Measurements from ENCODE around the gene PDXK. TPM values are rescaled to one million over a fixed set of nuclear protein-coding genes. Genes with fewer than 3 reads are reported as not detected.

PDXK gene
- total and polyA plus RNA-seq, 9 of the 15 experiments (the other 6 are each of a cell fraction or from before 2014, with no cell fraction given) = 5.6 to 162 (median 76.5) TPM

- TF ChIP-seq SMARCA4 (IDR thresholded peaks at IDR 0.05) (no peak), E2F3 (CRISPR knock-in tag; IDR thresholded peaks at IDR 0.05) (peak; percentile 68; the same call in 1 of the 2 replicates), ARHGAP35 (IDR thresholded peaks at IDR 0.05; ENCODE audit: partially characterized antibody) (no peak), TSHZ1 (CRISPR knock-in tag; IDR thresholded peaks at IDR 0.05) (no peak), ZNF444 (CRISPR knock-in tag; IDR thresholded peaks at IDR 0.05) (no peak), CEBPG (CRISPR knock-in tag; IDR thresholded peaks at IDR 0.05) (no peak), CEBPG (tag; conservative IDR thresholded peaks at IDR 0.05 in 1 of 2, IDR thresholded peaks at IDR 0.05 in 1 of 2) (no peak), ZNF282 (CRISPR knock-in tag; IDR thresholded peaks at IDR 0.05) (peak; percentile 89), MITF (IDR thresholded peaks at IDR 0.05) (peak; percentile 86; the same call in 1 of the 2 replicates), GTF2E2 (tag; IDR thresholded peaks at IDR 0.05) (peak; percentile 65; the same call in 1 of the 2 replicates), NFE2 (IDR thresholded peaks at IDR 0.05; ENCODE audit: low read depth) (no peak), KLF1 (tag; IDR thresholded peaks at IDR 0.05) (0 out of 2 replicates have a peak, but pooled peaks have one; percentile 58), ELK1 (CRISPR knock-in tag; IDR thresholded peaks at IDR 0.05) (no peak), ZNF24 (IDR thresholded peaks at IDR 0.05) (no peak), NCOR1 (IDR thresholded peaks at IDR 0.05) (no peak), NKRF (IDR thresholded peaks at IDR 0.05; ENCODE audit: borderline replicate concordance) (no peak; the same call in 1 of the 2 replicates), ZBTB2 (IDR thresholded peaks at IDR 0.05) (no peak), ZNF263 (CRISPR knock-in tag; IDR thresholded peaks at IDR 0.05; ENCODE audit: borderline replicate concordance) (peak; percentile 11; the same call in 1 of the 2 replicates), ZNF76 (CRISPR knock-in tag; IDR thresholded peaks at IDR 0.05; ENCODE audit: borderline replicate concordance) (peak; percentile 69; the same call in 1 of the 2 replicates)
Measured at GRCh38 chr21:43775795-43776430, 57.0 kb downstream of the PDXK start, which contains the start of gene CSTB (continued).

All from K562 (cell line).